HEK293 (cell line): ENCODE measurements around the gene IZUMO1.

Source experiments
- FEZF1 ChIP-seq: fragments of 450-650 bp; formaldehyde crosslinking; IDR thresholded peaks from 2 replicates; pipeline ENCODE4 v1.5.1; 2016; ENCODE audit warnings: missing biosample characterization, missing genetic modification characterization
- IKZF3 ChIP-seq: fragments of 450-650 bp; IDR thresholded peaks from 2 replicates; pipeline ENCODE4 v1.5.0; 2018; ENCODE audit warnings: missing biosample characterization, mild to moderate bottlenecking, missing genetic modification characterization, moderate library complexity
- KLF16 ChIP-seq: fragments of 450-650 bp; formaldehyde crosslinking; IDR thresholded peaks from 2 replicates; pipeline ENCODE4 v1.5.1; 2017; ENCODE audit warnings: missing biosample characterization, missing genetic modification characterization
- KLF7 ChIP-seq: fragments of 450-650 bp; formaldehyde crosslinking; IDR thresholded peaks from 2 replicates; pipeline ENCODE4 v1.5.1; 2016; ENCODE audit warnings: missing biosample characterization, missing genetic modification characterization, borderline replicate concordance
- KLF9 ChIP-seq: fragments of 450-650 bp; formaldehyde crosslinking; IDR thresholded peaks from 2 replicates; pipeline ENCODE4 v1.5.1; 2016; ENCODE audit warnings: missing biosample characterization, missing genetic modification characterization, low read depth
- YY1 ChIP-seq: fragments of 450-650 bp; formaldehyde crosslinking; IDR thresholded peaks from 2 replicates; pipeline ENCODE4 v1.5.1; 2018; ENCODE audit warnings: missing biosample characterization, missing genetic modification characterization
- ZBTB11 ChIP-seq: fragments of 450-650 bp; formaldehyde crosslinking; conservative IDR thresholded peaks from 2 replicates; pipeline ENCODE4 v1.5.1; 2016; ENCODE audit warnings: low read depth, missing biosample characterization, missing genetic modification characterization
- ZBTB17 ChIP-seq: fragments of 450-650 bp; formaldehyde crosslinking; IDR thresholded peaks from 2 replicates; pipeline ENCODE4 v1.5.1; 2016; ENCODE audit warnings: missing biosample characterization, missing genetic modification characterization
- ZBTB20 ChIP-seq: fragments of 450-650 bp; formaldehyde crosslinking; IDR thresholded peaks from 2 replicates; pipeline ENCODE4 v1.5.1; 2016; ENCODE audit warnings: missing biosample characterization, missing genetic modification characterization
- ZBTB26 ChIP-seq: fragments of 450-650 bp; formaldehyde crosslinking; optimal IDR thresholded peaks from 2 replicates; pipeline ENCODE3; 2016; ENCODE audit warnings: missing biosample characterization, mild to moderate bottlenecking, missing genetic modification characterization
- ZBTB44 ChIP-seq: fragments of 450-650 bp; IDR thresholded peaks from 2 replicates; pipeline ENCODE4 v1.5.1; 2018; ENCODE audit warnings: missing biosample characterization, mild to moderate bottlenecking, missing genetic modification characterization
- ZBTB48 ChIP-seq: fragments of 450-650 bp; formaldehyde crosslinking; IDR thresholded peaks from 2 replicates; pipeline ENCODE4 v1.5.1; 2016; ENCODE audit warnings: missing biosample characterization, missing genetic modification characterization
- ZEB2 ChIP-seq: fragments of 450-650 bp; formaldehyde crosslinking; IDR thresholded peaks from 2 replicates; pipeline ENCODE4 v1.5.1; 2016; ENCODE audit warnings: missing biosample characterization, missing genetic modification characterization
- ZFHX2 ChIP-seq: fragments of 450-650 bp; formaldehyde crosslinking; conservative IDR thresholded peaks from 2 replicates; pipeline ENCODE4 v1.5.1; 2016; ENCODE audit warnings: missing biosample characterization, missing genetic modification characterization
- ZFP41 ChIP-seq: fragments of 450-650 bp; formaldehyde crosslinking; IDR thresholded peaks from 2 replicates; pipeline ENCODE4 v1.5.1; 2016; ENCODE audit warnings: missing biosample characterization, missing genetic modification characterization, borderline replicate concordance
- ZIC2 ChIP-seq: fragments of 450-650 bp; formaldehyde crosslinking; IDR thresholded peaks from 2 replicates; pipeline ENCODE4 v1.5.1; 2016; ENCODE audit warnings: missing biosample characterization, missing genetic modification characterization
- ZNF175 ChIP-seq: fragments of 450-650 bp; formaldehyde crosslinking; IDR thresholded peaks from 2 replicates; pipeline ENCODE4 v1.5.1; 2016; ENCODE audit warnings: missing biosample characterization, missing genetic modification characterization
- ZNF362 ChIP-seq: fragments of 450-650 bp; formaldehyde crosslinking; IDR thresholded peaks from 2 replicates; pipeline ENCODE4 v1.5.1; 2016; ENCODE audit warnings: missing biosample characterization, missing genetic modification characterization
- ZNF394 ChIP-seq: fragments of 450-650 bp; formaldehyde crosslinking; IDR thresholded peaks from 2 replicates; pipeline ENCODE4 v1.5.1; 2016; ENCODE audit warnings: missing biosample characterization, missing genetic modification characterization, mild to moderate bottlenecking, moderate library complexity, borderline replicate concordance
- ZNF398 ChIP-seq: fragments of 450-650 bp; formaldehyde crosslinking; IDR thresholded peaks from 2 replicates; pipeline ENCODE4 v1.5.1; 2017; ENCODE audit warnings: missing biosample characterization, missing genetic modification characterization
- ZNF600 ChIP-seq: fragments of 450-650 bp; formaldehyde crosslinking; IDR thresholded peaks from 2 replicates; pipeline ENCODE4 v1.5.1; 2016; ENCODE audit warnings: missing biosample characterization, missing genetic modification characterization
- ZNF677 ChIP-seq: fragments of 450-650 bp; IDR thresholded peaks from 2 replicates; pipeline ENCODE4 v1.5.0; 2018; ENCODE audit warnings: missing biosample characterization, mild to moderate bottlenecking, missing genetic modification characterization, moderate library complexity
- ZNF692 ChIP-seq: fragments of 450-650 bp; formaldehyde crosslinking; IDR thresholded peaks from 2 replicates; pipeline ENCODE4 v1.5.1; 2016; ENCODE audit warnings: missing biosample characterization, missing genetic modification characterization
- ZSCAN30 ChIP-seq: fragments of 450-650 bp; IDR thresholded peaks from 2 replicates; pipeline ENCODE4 v1.5.1; 2018; ENCODE audit warnings: missing biosample characterization, mild to moderate bottlenecking, missing genetic modification characterization, moderate library complexity
- ZSCAN5A ChIP-seq: fragments of 450-650 bp; formaldehyde crosslinking; IDR thresholded peaks from 2 replicates; pipeline ENCODE4 v1.5.1; 2016; ENCODE audit warnings: missing biosample characterization, missing genetic modification characterization

Gene IZUMO1

GRCh38 chr19:48716562-48717291, 30.0 kb downstream of the IZUMO1 start (continued):
- peak; percentile 54; the same call in 1 of the 2 replicates for TF ChIP-seq KLF7 (tag by site-specific recombination)
- peak; percentile 31; the same call in 1 of the 2 replicates for TF ChIP-seq ZBTB44 (tag by site-specific recombination)
- TF ChIP-seq ZNF175: no peak
- peak; percentile 84 for TF ChIP-seq ZBTB48
- peak; percentile 68 for TF ChIP-seq ZNF692 (tag by site-specific recombination)
- no peak for TF ChIP-seq ZNF677 (tag by site-specific recombination)
- no peak for TF ChIP-seq FEZF1 (tag by site-specific recombination)
- TF ChIP-seq ZBTB11 (tag by site-specific recombination): 0 out of 2 replicates have a peak, but pooled peaks have one; percentile 25
- peak; percentile 73; the same call in 1 of the 2 replicates for TF ChIP-seq ZNF600 (tag by site-specific recombination)
- peak; percentile 95 for TF ChIP-seq IKZF3 (tag by site-specific recombination)
- TF ChIP-seq KLF9 (tag by site-specific recombination): peak; percentile 74
- no peak for TF ChIP-seq ZNF362 (tag by site-specific recombination)
- no peak for TF ChIP-seq ZFP41 (tag by site-specific recombination)
- peak; percentile 98 for TF ChIP-seq ZSCAN30 (tag by site-specific recombination)
- TF ChIP-seq ZBTB17: peak; percentile 82
- peak; percentile 44; the same call in 1 of the 2 replicates for TF ChIP-seq YY1 (tag by site-specific recombination)
- TF ChIP-seq ZFHX2: peak; percentile 98
- peak; percentile 84 for TF ChIP-seq ZBTB20 (tag by site-specific recombination)
- TF ChIP-seq KLF16 (tag by site-specific recombination): peak; percentile 91; the same call in 1 of the 2 replicates
- TF ChIP-seq ZEB2: 0 out of 2 replicates have a peak, but pooled peaks have one; percentile 20
- peak; percentile 90 for TF ChIP-seq ZNF398 (tag by site-specific recombination)
- TF ChIP-seq ZNF394: peak; percentile 77; the same call in 1 of the 2 replicates
- TF ChIP-seq ZIC2 (tag by site-specific recombination): peak; percentile 91
- TF ChIP-seq ZBTB26 (tag by site-specific recombination): peak; percentile 60
- TF ChIP-seq ZSCAN5A (tag by site-specific recombination): no peak
